ENCODE data around the gene LIN7C.

Gene LIN7C, protein sequence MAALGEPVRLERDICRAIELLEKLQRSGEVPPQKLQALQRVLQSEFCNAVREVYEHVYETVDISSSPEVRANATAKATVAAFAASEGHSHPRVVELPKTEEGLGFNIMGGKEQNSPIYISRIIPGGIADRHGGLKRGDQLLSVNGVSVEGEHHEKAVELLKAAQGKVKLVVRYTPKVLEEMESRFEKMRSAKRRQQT
- total RNA-seq = 29.6 to 113 (median 85.4) reads per million in 9 experiments

DNA sequence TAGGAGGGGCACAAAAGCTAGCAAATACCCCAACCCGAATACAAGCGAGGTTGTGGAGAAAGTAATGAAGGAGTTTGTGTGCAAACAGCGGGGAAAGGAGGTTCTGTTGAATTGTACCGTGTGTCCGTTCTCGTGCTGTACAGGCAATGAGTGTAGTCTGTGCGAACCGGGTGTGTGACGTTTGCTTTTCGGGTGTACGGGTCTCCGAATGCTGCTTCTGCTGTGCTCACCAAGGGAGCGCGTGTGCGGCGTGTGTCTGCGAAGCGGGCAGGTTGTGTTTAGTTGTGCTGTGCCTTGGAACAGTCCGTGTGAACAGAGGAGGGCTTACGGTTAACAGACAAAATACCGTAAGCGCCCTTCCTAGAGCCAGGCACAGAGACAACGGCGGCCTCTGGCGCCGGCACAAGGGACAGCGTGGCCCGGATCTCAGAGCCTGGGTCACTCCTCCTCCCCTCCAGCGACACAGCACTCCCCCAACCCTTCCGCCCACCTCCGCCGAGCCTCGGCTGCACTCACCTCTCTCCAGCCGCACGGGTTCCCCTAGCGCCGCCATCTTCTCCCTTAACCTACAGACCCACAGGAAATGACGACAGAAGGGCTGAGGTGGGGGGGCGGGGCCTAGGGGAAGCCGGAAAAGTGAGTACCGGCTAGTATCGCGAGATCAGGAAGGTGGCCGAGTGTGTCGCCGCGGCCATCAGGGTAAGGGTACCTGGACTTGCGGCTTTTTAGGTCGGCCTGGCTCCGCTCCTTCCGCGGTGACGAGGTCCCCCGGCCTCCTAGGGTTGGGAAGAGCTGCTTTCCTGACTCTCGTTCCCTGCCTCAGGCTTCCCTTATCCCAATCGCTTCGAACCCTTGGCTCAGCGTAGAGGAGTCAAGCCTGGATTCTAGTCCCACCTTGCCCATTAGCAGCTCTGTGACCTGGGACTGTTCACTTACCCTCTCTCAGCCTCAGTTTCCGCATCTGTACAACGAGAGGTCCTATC, at the start of gene LIN7C:
TSS of gene LIN7C (minus strand) at position 570 of the 983 bp plus-strand sequence. CDS start at position 553, 17 bp downstream.
- H3K9me3 Mint-ChIP-seq = peaks cover 0 to 2% of the 10 kb centered on the region in 2 donors
- peak within 1 kb of the TSS; percentile 89 to 95 for H3K4me3 Mint-ChIP-seq
- DNase-seq (peak; percentile 84 to 89 (median 87)), ATAC-seq (replicated peaks) (peak; percentile 93)
- no peaks in the 10 kb centered on the region for H3K27me3 Mint-ChIP-seq
- peaks cover 21% of the 10 kb centered on the region for H3K36me3 Mint-ChIP-seq (ENCODE audit: insufficient read depth)
- peak within 1 kb of the TSS; percentile 95 to 96 for H3K27ac Mint-ChIP-seq
- peaks cover 18 to 36% of the 10 kb centered on the region in 2 donors for H3K4me1 Mint-ChIP-seq (ENCODE audit: low read depth in 2 of 2)

DNA sequence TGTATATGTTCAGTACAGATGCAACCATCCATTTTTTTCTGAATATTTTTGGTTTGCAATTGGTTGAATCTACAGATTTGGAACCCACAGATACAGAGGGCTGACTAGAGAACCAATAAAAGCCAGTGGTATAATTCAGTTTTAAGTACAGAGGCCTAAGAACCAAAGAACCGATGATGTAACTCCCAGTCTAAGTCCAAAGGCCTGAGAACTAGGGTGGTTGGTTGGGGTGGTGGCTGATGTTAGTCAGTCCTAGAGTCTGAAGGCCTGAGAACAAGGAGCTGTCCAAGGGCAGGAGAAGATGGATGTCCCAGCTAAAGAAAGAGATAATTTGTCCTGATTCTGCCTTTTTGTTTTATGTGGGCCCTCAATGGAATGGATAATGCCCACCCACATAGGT, 48.7 kb upstream of the LIN7C start:
- DNase-seq = no peak
- Mint-ChIP-seq H3K9me3 (no peaks in the 10 kb centered on the region), H3K4me3 (no peak overlapping the region), H3K27ac (no peak overlapping the region), H3K4me1 (ENCODE audit: low read depth in 2 of 2) (no peaks in the 10 kb centered on the region), H3K36me3 (ENCODE audit: insufficient read depth) (no peaks in the 10 kb centered on the region), H3K27me3 (no peaks in the 10 kb centered on the region)
- ATAC-seq (replicated peaks) = no peak

DNA sequence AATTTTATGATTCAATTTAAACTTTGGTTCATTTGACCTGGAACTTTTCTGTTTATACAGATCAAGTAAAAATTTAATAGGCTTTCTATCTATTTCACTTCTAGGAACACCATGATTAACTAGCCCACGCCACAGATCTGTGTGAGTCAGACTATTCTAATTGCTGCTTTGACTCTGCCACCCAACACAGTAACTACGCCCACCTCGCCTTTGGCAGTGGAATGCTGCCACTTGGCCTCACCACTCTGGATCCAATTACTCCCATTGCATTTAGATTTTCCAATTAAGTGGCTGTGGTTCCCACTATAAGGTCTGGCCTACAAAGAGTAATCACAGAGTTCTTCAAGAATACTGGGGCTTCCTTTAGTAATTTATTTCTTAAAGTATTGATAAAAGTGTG, 46.6 kb upstream of the LIN7C start:
- H3K4me3 Mint-ChIP-seq = no peak overlapping the region
- no peaks in the 10 kb centered on the region for H3K9me3 Mint-ChIP-seq

DNA sequence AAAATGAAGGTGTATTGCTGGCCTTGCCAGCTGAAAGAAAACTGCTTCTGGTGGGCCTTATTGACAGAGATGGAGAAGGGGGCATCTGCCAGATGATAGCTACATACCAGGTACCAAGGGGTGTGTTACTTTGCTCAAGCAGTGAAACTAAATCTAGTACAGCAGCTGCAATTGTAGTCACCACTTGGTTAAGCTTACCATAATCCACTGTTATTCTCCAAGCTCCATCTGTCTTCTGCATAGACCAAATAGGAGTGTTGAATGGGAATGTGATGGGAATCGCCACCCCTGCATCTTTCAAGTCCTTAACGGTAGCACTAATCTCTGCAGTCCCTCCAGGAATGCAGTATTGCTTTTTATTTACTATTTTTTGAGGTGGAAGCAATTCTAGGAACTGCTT, 45.8 kb upstream of the LIN7C start:
- H3K36me3 Mint-ChIP-seq (ENCODE audit: insufficient read depth) = no peaks in the 10 kb centered on the region
- H3K27me3 Mint-ChIP-seq = no peaks in the 10 kb centered on the region
- DNase-seq (no peak), ATAC-seq (replicated peaks) (no peak)
- no peak overlapping the region for H3K4me3 Mint-ChIP-seq
- H3K4me1 Mint-ChIP-seq (ENCODE audit: low read depth in 2 of 2) = no peaks in the 10 kb centered on the region
- no peaks in the 10 kb centered on the region for H3K9me3 Mint-ChIP-seq
- H3K27ac Mint-ChIP-seq = no peak overlapping the region

More for the DNA sequence above, 46.6 kb upstream of the LIN7C start:
- no peak for DNase-seq
- Mint-ChIP-seq H3K4me1 (ENCODE audit: low read depth in 2 of 2) (no peaks in the 10 kb centered on the region), H3K27me3 (no peaks in the 10 kb centered on the region), H3K36me3 (ENCODE audit: insufficient read depth) (no peaks in the 10 kb centered on the region), H3K27ac (no peak overlapping the region)
- ATAC-seq (replicated peaks) = no peak

DNA sequence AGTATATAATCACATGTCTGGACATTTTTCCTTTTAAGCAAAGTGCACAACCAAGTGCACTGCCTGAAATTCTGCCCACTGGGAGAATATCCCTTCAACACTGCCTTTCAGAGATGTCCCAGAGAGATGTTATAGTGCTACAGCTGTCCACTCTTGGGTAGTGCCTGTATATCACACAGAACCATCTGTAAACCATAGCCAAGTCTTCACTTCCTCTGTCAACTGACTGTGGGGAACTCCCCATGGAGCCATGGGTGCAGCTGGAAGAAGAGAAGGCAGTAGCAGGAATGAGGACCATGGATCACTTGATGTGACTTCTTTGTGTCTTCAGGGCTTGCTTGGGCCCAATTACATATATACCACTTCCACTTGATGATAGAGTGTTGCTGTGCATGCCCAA, 44.6 kb upstream of the LIN7C start:
- no peak for ATAC-seq (replicated peaks)
- DNase-seq = no peak
- Mint-ChIP-seq H3K4me1 (ENCODE audit: low read depth in 2 of 2) (no peaks in the 10 kb centered on the region), H3K27me3 (no peaks in the 10 kb centered on the region), H3K36me3 (ENCODE audit: insufficient read depth) (no peaks in the 10 kb centered on the region), H3K9me3 (no peaks in the 10 kb centered on the region), H3K4me3 (no peak overlapping the region), H3K27ac (no peak overlapping the region)

DNA sequence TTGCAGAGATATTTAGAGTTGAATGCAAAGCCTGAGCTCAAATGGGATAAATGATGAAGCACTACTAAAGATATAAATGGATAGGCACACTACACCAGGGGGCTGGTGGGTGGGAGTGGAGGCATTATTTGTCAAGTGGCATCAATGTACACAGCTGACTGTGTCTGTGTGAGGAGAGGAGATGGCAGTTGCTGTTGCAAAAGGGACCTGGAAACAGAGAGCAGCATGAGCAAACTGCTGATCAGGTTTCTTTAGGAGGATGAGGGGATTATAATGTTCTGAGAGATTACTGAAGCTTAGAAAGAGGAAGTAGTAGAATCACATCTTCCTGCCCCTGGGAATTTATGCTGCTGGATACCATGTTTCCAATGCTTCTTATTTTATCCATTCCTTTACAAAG, 39.4 kb upstream of the LIN7C start:
- H3K9me3 Mint-ChIP-seq = no peaks in the 10 kb centered on the region
- no peak for ATAC-seq (replicated peaks)

DNA sequence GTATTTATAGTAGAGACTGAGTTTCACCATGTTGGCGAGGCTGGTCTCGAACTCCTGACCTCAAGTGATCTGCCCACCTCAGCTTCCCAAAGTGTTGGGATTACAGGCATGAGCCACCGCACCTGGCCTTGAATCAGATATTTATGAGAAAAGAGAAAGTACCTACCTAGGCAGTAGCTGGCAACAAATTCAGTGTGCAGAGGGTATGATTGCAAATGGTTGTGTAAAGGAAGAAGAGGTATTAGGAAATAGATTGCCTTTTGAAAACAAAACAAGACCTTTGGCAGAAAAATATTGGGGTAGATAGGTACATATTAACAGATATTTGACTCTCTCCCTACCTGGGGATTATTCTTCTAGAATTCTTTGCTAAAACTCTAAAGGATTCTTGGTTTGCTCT, 38.5 kb upstream of the LIN7C start:
- no peaks in the 10 kb centered on the region for H3K4me1 Mint-ChIP-seq (ENCODE audit: low read depth in 2 of 2)
- no peaks in the 10 kb centered on the region for H3K27me3 Mint-ChIP-seq
- H3K36me3 Mint-ChIP-seq (ENCODE audit: insufficient read depth) = no peaks in the 10 kb centered on the region
- no peak for DNase-seq
- H3K4me3 Mint-ChIP-seq = no peak overlapping the region
- no peak overlapping the region for H3K27ac Mint-ChIP-seq
- no peaks in the 10 kb centered on the region for H3K9me3 Mint-ChIP-seq
- no peak for ATAC-seq (replicated peaks)

More for the DNA sequence above, 39.4 kb upstream of the LIN7C start:
- no peak for DNase-seq
- Mint-ChIP-seq H3K27ac (no peak overlapping the region), H3K4me3 (no peak overlapping the region), H3K36me3 (ENCODE audit: insufficient read depth) (no peaks in the 10 kb centered on the region), H3K27me3 (no peaks in the 10 kb centered on the region), H3K4me1 (ENCODE audit: low read depth in 2 of 2) (no peaks in the 10 kb centered on the region)

DNA sequence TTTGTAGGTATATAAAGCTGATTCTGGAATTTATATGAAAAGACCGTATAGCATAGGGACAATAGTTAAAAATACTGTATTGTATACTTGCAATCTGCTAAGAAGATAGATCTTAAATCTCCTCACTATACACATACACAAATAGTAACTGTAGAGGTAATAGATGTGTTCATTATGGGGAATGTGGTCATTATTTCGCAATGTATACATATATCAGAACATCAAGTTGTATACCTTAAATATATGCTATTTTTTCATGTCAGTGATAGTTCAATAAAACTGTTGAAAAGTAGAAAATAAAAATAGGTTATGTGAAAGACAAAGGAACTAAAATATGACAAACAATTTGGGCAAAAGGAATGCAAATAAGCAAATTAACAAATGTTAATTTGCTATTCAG, 35.2 kb upstream of the LIN7C start:
- H3K36me3 Mint-ChIP-seq (ENCODE audit: insufficient read depth) = no peaks in the 10 kb centered on the region
- no peaks in the 10 kb centered on the region for H3K9me3 Mint-ChIP-seq
- DNase-seq = no peak
- H3K27ac Mint-ChIP-seq = no peak overlapping the region
- no peaks in the 10 kb centered on the region for H3K4me1 Mint-ChIP-seq (ENCODE audit: low read depth in 2 of 2)
- H3K4me3 Mint-ChIP-seq = no peak overlapping the region
- H3K27me3 Mint-ChIP-seq = no peaks in the 10 kb centered on the region
- ATAC-seq (replicated peaks) = no peak

DNA sequence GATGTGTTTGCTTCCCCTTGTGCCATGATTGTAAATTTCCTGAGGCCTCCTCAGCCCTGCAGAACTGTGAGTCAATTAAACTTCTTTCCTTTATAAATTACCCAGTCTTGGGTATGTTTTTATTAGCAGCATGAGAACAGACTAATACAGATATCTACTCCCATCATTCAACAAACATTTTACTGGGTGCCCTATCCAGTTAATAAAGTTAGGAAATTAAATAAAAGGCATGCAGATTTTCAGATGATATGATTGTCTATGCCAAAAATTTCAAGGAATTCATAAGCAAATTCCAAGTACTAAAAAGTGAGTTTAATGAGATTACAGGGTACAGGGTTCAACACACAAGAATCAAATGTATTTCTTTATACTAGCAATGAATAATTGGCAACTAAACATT, 33.5 kb upstream of the LIN7C start:
- Mint-ChIP-seq H3K27ac (no peak overlapping the region), H3K4me3 (no peak overlapping the region), H3K9me3 (no peaks in the 10 kb centered on the region), H3K27me3 (no peaks in the 10 kb centered on the region), H3K36me3 (ENCODE audit: insufficient read depth) (no peaks in the 10 kb centered on the region), H3K4me1 (ENCODE audit: low read depth in 2 of 2) (no peaks in the 10 kb centered on the region)
- DNase-seq (no peak), ATAC-seq (replicated peaks) (no peak)

DNA sequence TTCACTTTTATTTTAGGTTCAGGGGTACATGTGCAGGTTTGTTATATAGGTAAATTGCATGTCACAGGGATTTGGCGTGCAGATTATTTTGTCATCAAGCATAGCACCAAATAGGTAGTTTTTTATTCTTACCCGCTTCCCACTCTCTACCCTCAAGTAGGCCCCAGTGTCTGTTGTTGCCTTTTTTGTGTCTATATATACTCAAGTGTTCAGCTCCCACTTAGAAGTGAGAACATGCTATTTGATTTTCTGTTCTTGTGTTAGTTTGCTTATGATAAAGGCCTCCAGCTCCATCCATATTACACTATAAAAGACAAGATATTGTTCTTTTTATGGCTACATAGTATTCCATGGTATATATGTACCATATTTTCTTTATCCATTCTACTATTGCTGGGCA, 28.5 kb upstream of the LIN7C start:
- Mint-ChIP-seq H3K27ac (no peak overlapping the region), H3K9me3 (no peaks in the 10 kb centered on the region), H3K27me3 (no peaks in the 10 kb centered on the region), H3K4me3 (no peak overlapping the region), H3K4me1 (ENCODE audit: low read depth in 2 of 2) (no peaks in the 10 kb centered on the region), H3K36me3 (ENCODE audit: insufficient read depth) (no peaks in the 10 kb centered on the region)
- DNase-seq (no peak), ATAC-seq (replicated peaks) (no peak)

DNA sequence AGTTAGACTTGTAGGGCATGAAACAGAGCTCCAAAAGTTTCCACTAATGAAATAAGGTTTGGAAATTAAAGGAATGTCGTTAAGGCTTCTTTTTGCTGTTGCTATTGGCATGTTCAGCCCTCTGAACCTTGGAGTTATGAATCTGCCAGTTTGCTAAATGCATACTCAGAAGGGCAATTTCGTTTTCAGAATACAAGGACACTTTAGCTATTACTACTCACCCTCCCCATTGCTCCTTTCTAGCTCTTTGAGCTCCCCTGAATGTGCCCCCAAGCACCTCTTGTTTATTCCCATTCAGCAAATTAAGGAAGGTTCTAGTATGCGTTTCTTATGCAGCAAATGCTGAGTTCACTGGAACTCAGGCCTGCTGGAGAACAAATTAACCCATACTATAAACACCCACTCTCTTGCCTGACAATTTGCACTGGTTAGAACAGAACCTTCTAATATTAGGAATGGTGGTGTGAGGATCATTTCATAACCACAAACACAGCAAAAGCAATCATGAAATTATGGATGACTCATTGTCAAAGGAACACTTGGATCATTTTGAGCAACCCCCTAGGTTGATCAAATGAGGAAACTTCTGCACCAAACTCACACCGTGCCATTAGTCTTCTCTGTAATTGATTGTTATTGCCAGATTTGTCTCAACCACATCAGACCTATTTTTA, 26.2 kb upstream of the LIN7C start:
- no peak for DNase-seq
- H3K9me3 Mint-ChIP-seq = no peaks in the 10 kb centered on the region
- no peak overlapping the region for H3K27ac Mint-ChIP-seq
- no peak overlapping the region for H3K4me3 Mint-ChIP-seq
- no peaks in the 10 kb centered on the region for H3K36me3 Mint-ChIP-seq (ENCODE audit: insufficient read depth)
- no peaks in the 10 kb centered on the region for H3K27me3 Mint-ChIP-seq
- H3K4me1 Mint-ChIP-seq (ENCODE audit: low read depth in 2 of 2) = no peaks in the 10 kb centered on the region
- no peak for ATAC-seq (replicated peaks)

DNA sequence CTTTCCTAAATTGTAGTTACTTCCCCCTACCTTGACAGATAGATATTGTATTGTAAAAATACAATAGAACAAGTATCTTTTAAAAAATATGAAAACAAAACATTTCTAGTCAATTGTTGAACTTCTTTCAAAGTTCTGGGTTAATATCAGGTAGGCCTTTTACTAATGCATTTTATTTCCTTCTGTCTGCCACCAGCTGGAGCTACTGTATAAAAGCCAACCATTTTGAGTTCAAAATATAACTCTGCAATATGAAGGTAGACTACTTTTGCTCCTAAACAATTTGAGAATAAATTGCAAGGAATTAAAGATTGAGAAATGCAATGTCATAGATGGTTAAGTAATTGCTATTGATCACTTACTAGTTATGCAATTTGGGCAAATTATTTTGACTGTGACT, 22.1 kb upstream of the LIN7C start:
- Mint-ChIP-seq H3K27me3 (no peaks in the 10 kb centered on the region), H3K27ac (no peak overlapping the region), H3K4me3 (no peak overlapping the region), H3K36me3 (ENCODE audit: insufficient read depth) (no peaks in the 10 kb centered on the region), H3K9me3 (no peaks in the 10 kb centered on the region), H3K4me1 (ENCODE audit: low read depth in 2 of 2) (no peaks in the 10 kb centered on the region)
- DNase-seq = no peak
- ATAC-seq (replicated peaks) = no peak

DNA sequence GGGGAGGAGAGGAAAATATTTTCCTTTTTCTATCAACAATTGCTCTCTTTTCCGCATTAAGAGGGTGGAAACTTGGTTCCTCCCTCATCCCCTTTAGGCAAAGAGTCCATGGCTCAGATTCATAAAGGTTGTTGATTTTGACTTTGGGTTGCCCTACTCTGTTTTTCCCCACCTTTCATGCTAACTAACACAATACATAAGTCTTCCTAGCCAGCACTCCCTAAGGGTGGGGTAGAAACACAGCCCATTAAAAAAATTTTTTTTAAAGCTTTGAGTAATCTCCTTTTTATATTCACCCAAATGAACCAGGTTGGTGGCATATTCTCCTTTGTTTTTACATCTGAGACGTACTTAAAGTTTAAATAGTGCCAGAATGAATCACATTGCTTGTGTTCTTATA, 20.0 kb upstream of the LIN7C start:
- H3K27ac Mint-ChIP-seq = no peak overlapping the region

More for the DNA sequence above, 20.0 kb upstream of the LIN7C start:
- Mint-ChIP-seq H3K27me3 (no peaks in the 10 kb centered on the region), H3K4me1 (ENCODE audit: low read depth in 2 of 2) (no peaks in the 10 kb centered on the region), H3K36me3 (ENCODE audit: insufficient read depth) (no peaks in the 10 kb centered on the region), H3K4me3 (no peak overlapping the region), H3K9me3 (no peaks in the 10 kb centered on the region)
- ATAC-seq (replicated peaks) = no peak
- DNase-seq = no peak
